Stimulated activated naive CD8-positive, alpha-beta T cell treated with anti-CD3 and anti-CD28 coated beads, Interleukin-15, Interleukin-2, amounts not matched to agents 100 ng/mL and 50 ng/mL, for 24 hours (primary cell): ENCODE data around the gene LYL1.
A peak's percentile ranks its signal among the peaks of the same experiment; 100 is the strongest.

ENCODE experiments used
- H3K27ac Mint-ChIP-seq: one replicate; pipeline ENCODE4 v1.8.0; 2021; ENCODE audit warnings: mild to moderate bottlenecking, mixed read lengths
- H3K27me3 Mint-ChIP-seq: one replicate; pipeline ENCODE4 v1.8.0; 2021; ENCODE audit warnings: mixed read lengths
- H3K36me3 Mint-ChIP-seq: one replicate; pipeline ENCODE4 v1.8.0; 2021; ENCODE audit warnings: low read depth, mixed read lengths
- H3K4me1 Mint-ChIP-seq: one replicate; pipeline ENCODE4 v1.8.0; 2021; ENCODE audit warnings: low read depth, mixed read lengths
- H3K4me3 Mint-ChIP-seq: one replicate; pipeline ENCODE4 v1.8.0; 2021; ENCODE audit warnings: mild to moderate bottlenecking, mixed read lengths
- H3K9me3 Mint-ChIP-seq: one replicate; pipeline ENCODE4 v1.8.0; 2021; ENCODE audit warnings: mixed read lengths

Gene LYL1

DNA sequence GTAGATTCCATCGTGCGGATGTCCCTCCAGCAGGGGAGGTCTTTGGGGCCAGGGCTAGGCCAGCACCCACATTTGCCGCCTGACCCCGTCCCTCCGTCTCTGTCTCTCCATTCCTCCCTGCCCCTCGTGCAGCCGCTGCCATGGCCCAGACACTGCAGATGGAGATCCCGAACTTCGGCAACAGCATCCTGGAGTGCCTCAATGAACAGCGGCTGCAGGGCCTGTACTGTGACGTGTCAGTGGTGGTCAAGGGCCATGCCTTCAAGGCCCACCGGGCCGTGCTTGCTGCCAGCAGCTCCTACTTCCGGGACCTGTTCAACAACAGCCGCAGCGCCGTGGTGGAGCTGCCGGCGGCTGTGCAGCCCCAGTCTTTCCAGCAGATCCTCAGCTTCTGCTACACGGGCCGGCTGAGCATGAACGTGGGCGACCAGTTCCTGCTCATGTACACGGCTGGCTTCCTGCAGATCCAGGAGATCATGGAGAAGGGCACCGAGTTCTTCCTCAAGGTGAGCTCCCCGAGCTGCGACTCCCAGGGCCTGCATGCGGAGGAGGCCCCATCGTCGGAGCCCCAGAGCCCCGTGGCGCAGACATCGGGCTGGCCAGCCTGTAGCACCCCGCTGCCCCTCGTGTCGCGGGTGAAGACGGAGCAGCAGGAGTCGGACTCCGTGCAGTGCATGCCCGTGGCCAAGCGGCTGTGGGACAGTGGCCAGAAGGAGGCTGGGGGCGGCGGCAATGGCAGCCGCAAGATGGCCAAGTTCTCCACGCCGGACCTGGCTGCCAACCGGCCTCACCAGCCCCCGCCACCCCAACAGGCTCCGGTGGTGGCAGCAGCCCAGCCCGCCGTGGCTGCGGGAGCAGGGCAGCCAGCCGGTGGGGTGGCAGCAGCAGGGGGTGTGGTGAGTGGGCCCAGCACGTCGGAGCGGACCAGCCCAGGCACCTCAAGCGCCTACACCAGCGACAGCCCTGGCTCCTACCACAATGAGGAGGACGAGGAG lies 32.7 kb upstream of the LYL1 start:
- H3K27me3 Mint-ChIP-seq = no peaks in the 10 kb centered on the region
- no peak overlapping the region for H3K4me3 Mint-ChIP-seq

GRCh38 chr19:13134626-13135025 lies 32.0 kb upstream of the LYL1 start:
- Mint-ChIP-seq H3K27ac (peak overlapping the region; percentile 40), H3K9me3 (no peaks in the 10 kb centered on the region), H3K36me3 (peaks cover 54% of the 10 kb centered on the region), H3K4me1 (peaks cover 40% of the 10 kb centered on the region), H3K4me3 (no peak overlapping the region), H3K27me3 (no peaks in the 10 kb centered on the region)

More for the DNA sequence above, 32.7 kb upstream of the LYL1 start:
- H3K4me1 Mint-ChIP-seq = peaks cover 42% of the 10 kb centered on the region
- peak overlapping the region; percentile 40 for H3K27ac Mint-ChIP-seq
- peaks cover 49% of the 10 kb centered on the region for H3K36me3 Mint-ChIP-seq
- H3K9me3 Mint-ChIP-seq = no peaks in the 10 kb centered on the region

DNA sequence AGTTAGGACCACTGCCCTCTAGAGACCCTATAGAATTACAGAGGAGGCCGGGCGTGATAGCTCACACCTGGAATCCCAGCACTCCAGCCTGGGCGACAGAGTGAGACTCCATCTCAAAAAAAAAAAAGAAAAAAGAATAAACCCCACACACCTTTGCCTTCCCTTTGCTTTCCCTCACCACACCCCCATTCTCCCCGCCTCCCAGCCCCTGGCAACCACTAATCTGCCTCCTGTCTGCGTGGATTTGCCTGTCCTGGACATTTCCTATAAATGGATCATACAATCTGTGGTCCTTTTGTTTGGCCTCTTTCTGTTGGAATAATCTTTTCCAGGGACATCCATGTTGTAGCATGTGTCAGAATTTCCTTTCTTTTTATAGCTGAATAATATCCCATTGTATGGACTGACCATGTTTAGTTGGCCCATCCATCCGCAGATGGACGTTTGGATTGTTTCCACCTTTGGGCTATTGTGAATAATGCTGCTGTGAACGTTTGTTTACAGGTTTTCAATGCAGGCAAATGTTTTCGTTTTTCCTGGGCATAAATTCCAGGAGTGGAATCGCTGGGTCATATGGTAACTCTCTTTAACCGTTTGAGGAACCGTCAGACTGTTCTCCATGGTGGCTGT lies 30.7 kb upstream of the LYL1 start:
- peak overlapping the region; percentile 99 for H3K27ac Mint-ChIP-seq
- peak overlapping the region; percentile 80 for H3K4me3 Mint-ChIP-seq
- peaks cover 43% of the 10 kb centered on the region for H3K4me1 Mint-ChIP-seq
- H3K36me3 Mint-ChIP-seq = peaks cover 51% of the 10 kb centered on the region
- no peaks in the 10 kb centered on the region for H3K9me3 Mint-ChIP-seq
- no peaks in the 10 kb centered on the region for H3K27me3 Mint-ChIP-seq

- H3K27me3 Mint-ChIP-seq = no peaks in the 10 kb centered on the region
- no peaks in the 10 kb centered on the region for H3K9me3 Mint-ChIP-seq
- peak overlapping the region; percentile 99 for H3K27ac Mint-ChIP-seq
- peaks cover 46% of the 10 kb centered on the region for H3K36me3 Mint-ChIP-seq
- peaks cover 49% of the 10 kb centered on the region for H3K4me1 Mint-ChIP-seq
- peak overlapping the region; percentile 80 for H3K4me3 Mint-ChIP-seq
Observed at GRCh38 chr19:13132471-13133180, 30.0 kb upstream of the LYL1 start.

- Mint-ChIP-seq H3K27me3 (no peaks in the 10 kb centered on the region), H3K36me3 (peaks cover 35% of the 10 kb centered on the region), H3K27ac (peak overlapping the region; percentile 99), H3K4me3 (no peak overlapping the region), H3K9me3 (no peaks in the 10 kb centered on the region), H3K4me1 (peaks cover 56% of the 10 kb centered on the region)
Observed at GRCh38 chr19:13130886-13131490, 28.3 kb upstream of the LYL1 start.

- H3K27me3 Mint-ChIP-seq = no peaks in the 10 kb centered on the region
- H3K9me3 Mint-ChIP-seq = no peaks in the 10 kb centered on the region
- H3K4me1 Mint-ChIP-seq = peaks cover 53% of the 10 kb centered on the region
- peaks cover 34% of the 10 kb centered on the region for H3K36me3 Mint-ChIP-seq
- H3K27ac Mint-ChIP-seq = no peak overlapping the region
- no peak overlapping the region for H3K4me3 Mint-ChIP-seq
Observed at GRCh38 chr19:13129384-13129783, 26.7 kb upstream of the LYL1 start.

GRCh38 chr19:13128583-13128982 lies 25.9 kb upstream of the LYL1 start:
- peaks cover 29% of the 10 kb centered on the region for H3K36me3 Mint-ChIP-seq
- H3K27ac Mint-ChIP-seq = peak overlapping the region; percentile 70
- H3K4me1 Mint-ChIP-seq = peaks cover 49% of the 10 kb centered on the region

GRCh38 chr19:13127811-13128575 lies 25.3 kb upstream of the LYL1 start:
- H3K4me3 Mint-ChIP-seq = no peak overlapping the region
- no peaks in the 10 kb centered on the region for H3K27me3 Mint-ChIP-seq
- no peaks in the 10 kb centered on the region for H3K9me3 Mint-ChIP-seq
- H3K27ac Mint-ChIP-seq = no peak overlapping the region
- H3K36me3 Mint-ChIP-seq = peaks cover 26% of the 10 kb centered on the region
- H3K4me1 Mint-ChIP-seq = peaks cover 48% of the 10 kb centered on the region

More at GRCh38 chr19:13128583-13128982, 25.9 kb upstream of the LYL1 start:
- no peak overlapping the region for H3K4me3 Mint-ChIP-seq
- no peaks in the 10 kb centered on the region for H3K9me3 Mint-ChIP-seq
- no peaks in the 10 kb centered on the region for H3K27me3 Mint-ChIP-seq

DNA sequence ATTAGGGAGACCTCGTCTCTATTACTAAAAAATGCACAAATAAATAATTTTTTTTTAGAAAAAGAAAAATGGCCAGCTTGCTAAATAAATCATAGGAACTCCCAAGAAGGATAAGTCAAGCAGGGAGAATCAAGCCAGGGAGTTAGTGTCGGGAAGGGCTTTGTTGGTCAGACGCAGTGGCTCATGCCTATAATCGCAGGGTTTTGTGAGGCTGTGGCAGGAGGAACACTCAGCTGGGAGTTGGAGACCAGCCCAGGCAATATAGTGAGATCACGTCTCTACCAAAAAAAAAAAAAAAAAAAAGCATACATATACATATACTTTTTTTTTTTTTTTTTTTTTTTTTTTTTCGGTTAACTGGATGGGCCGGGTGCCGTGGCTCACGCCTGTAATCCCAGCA lies 24.4 kb upstream of the LYL1 start:
- H3K36me3 Mint-ChIP-seq = peaks cover 26% of the 10 kb centered on the region
- no peaks in the 10 kb centered on the region for H3K27me3 Mint-ChIP-seq
- no peak overlapping the region for H3K27ac Mint-ChIP-seq
- peaks cover 48% of the 10 kb centered on the region for H3K4me1 Mint-ChIP-seq
- no peak overlapping the region for H3K4me3 Mint-ChIP-seq
- H3K9me3 Mint-ChIP-seq = no peaks in the 10 kb centered on the region

DNA sequence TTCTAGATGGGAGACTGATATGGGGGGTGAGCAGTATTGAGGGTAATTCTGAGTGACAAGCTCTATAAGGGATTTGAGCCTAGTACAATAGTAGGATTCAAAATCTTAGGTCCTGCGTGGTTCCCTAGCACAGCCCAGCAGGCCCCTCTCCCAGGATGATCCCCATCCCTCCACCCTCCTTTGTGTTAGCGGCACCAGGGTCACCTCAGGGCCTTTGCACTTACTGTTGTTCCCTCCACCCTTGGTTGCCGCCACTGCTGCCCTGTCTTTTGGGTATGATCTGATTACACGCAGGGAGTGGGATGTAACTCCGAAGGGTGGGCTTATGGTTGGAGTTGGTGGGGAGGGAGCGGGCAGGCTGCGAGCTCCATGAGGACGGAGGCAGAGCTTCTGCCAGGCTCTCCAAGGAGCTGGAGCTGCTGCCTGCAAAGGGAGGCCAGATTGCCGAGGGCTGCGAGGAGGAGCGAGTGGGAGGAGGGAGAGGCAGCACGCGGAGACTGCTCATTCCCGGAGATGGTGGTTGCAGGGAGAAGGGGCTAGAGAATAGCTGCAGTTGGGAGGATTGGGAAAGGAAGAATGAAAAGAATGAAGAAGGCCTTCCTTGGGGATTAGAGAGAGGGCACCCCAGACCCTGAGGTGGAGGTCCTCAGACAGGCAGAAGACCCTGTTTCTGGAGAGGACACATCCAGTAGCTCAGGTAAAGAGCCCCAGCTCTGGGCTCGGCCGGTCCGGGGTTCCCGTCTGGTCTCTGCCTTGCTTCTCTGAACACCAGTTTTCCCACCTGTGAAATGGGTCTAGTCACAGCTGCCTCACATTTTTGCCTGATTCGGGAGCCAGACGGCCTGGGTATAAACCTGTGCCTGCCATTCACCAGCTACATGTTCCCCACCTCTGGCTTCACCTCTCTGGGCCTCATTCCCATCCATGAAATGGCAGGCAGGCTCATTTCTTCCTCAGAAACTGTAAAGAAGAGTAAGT lies 20.6 kb upstream of the LYL1 start:
- Mint-ChIP-seq H3K36me3 (peaks cover 18% of the 10 kb centered on the region), H3K4me1 (peaks cover 61% of the 10 kb centered on the region), H3K9me3 (no peaks in the 10 kb centered on the region), H3K4me3 (peak overlapping the region; percentile 70), H3K27ac (peak overlapping the region; percentile 91), H3K27me3 (no peaks in the 10 kb centered on the region)

- Mint-ChIP-seq H3K4me3 (peak overlapping the region; percentile 70), H3K27ac (peak overlapping the region; percentile 91), H3K4me1 (peaks cover 55% of the 10 kb centered on the region), H3K9me3 (no peaks in the 10 kb centered on the region), H3K27me3 (no peaks in the 10 kb centered on the region), H3K36me3 (peaks cover 18% of the 10 kb centered on the region)
Observed at GRCh38 chr19:13122275-13122878, 19.7 kb upstream of the LYL1 start.

DNA sequence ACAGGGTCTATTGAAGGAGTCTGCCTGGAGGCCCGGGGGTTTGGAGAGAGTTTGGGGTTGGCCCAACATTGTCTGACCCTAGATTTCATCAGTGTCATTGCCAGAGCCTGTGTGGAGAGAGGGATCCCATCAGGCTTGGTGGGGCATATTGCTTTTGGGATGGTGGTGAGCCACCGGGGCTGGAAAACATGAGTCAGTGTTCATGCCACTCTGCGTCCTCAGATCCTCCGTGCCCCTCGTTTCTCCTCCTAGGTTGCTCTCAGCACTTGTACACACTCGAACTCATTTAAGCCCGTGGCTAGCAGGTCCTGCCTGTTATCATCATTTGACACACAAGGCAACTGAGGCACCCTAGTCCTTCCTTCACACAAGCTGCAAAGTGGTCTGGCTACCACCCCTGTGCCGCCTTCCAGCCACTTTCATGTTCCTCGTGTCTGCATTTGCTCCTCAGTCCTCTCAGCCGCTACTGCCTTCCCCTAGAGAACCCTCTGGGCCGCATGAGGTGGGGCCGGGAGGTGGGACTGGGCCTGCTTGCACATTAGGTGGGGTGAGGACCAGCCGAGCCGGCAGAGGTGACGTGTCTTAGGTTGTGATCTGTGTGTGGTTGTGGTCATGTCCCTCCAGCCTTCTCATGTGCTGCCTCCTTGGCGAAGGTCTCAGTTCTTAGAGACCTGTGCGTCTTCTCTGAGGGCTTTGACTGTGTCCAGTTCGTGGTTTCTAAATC lies 19.1 kb upstream of the LYL1 start:
- Mint-ChIP-seq H3K27me3 (no peaks in the 10 kb centered on the region), H3K4me3 (peak overlapping the region; percentile 70), H3K36me3 (peaks cover 18% of the 10 kb centered on the region), H3K4me1 (peaks cover 60% of the 10 kb centered on the region), H3K9me3 (no peaks in the 10 kb centered on the region), H3K27ac (peak overlapping the region; percentile 91)
